SH-SY5Y (cell line): Measurements from ENCODE around the gene MAMDC2.

Source experiments
- GATA2 ChIP-seq: IDR thresholded peaks from 2 replicates; pipeline ENCODE4 v1.6.1; 2011; ENCODE audit warnings: mild to moderate bottlenecking, low read depth, low read length
- GATA3 ChIP-seq: IDR thresholded peaks from 2 replicates; pipeline ENCODE4 v1.6.1; 2011; ENCODE audit warnings: low read depth, mild to moderate bottlenecking, low read length, moderate library complexity

DNA sequence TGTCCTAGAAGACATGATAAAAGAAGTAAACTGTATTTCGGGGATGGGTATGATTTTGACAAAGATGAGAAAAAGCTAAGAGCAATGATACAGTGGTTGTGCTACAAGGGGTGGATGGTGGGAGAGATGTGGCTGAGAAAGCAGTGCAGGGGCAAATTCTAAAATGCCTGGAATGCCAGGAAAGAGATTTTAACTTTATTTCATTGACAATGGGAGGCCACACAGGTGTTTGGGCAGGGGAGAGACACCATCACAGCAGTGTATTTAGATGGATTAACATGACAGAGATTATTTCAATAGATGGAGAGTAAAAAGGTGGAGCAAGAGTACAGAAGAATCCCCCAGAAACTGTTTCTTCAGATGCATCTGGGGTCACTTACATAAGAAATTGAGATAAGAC, 71.2 kb downstream of the MAMDC2 start:
- TF ChIP-seq GATA2, result no peak
- TF ChIP-seq GATA3, result no peak
